ENCODE measurements around the gene RAI14. TPM values are rescaled to one million over a fixed set of nuclear protein-coding genes. Genes with fewer than 3 reads are reported as not detected.
A peak's percentile ranks its signal among the peaks of the same experiment; 100 is the strongest.

The RAI14 gene
- total RNA-seq, 1 donor from 2014 or later, result 149 TPM

GRCh38 chr5:34674187-34674586 lies 18.1 kb downstream of the RAI14 start:
- DNase-seq (ENCODE audit: low read depth in 2 of 2), result peak in 1 of 2 donors; percentile 61

- no peak for DNase-seq (ENCODE audit: low read depth in 2 of 2)
Observed at GRCh38 chr5:34675857-34676256, 19.7 kb downstream of the RAI14 start.

- DNase-seq (ENCODE audit: low read depth in 2 of 2), result peak in 1 of 2 donors; percentile 46
Observed at GRCh38 chr5:34676416-34676815, 20.3 kb downstream of the RAI14 start.

GRCh38 chr5:34677428-34677827 lies 21.3 kb downstream of the RAI14 start:
- no peak for DNase-seq (ENCODE audit: low read depth in 2 of 2)

DNA sequence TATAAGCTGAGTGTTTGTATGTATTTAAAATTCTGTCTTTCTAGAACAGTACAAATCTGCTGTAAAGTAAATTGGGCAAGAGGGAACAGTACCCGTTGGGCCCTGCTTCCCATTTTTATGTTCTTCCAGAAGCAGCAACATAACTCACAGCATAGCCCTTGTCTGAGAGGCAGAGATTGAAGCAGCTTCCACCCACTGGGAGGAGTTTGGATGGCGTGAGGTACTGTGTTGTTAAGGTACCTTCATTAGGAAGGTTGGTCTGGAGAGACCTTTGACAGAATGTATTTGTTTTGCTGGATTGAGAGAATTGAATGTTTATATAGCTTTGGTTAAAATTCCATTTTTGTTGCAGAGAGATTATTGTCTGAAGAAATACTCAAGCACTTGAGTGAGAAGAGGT lies 24.8 kb downstream of the RAI14 start:
- no peak for DNase-seq (ENCODE audit: low read depth in 2 of 2)

GRCh38 chr5:34682926-34683623 lies 26.9 kb downstream of the RAI14 start:
- DNase-seq (ENCODE audit: low read depth in 2 of 2), result peak in 1 of 2 donors; percentile 92

GRCh38 chr5:34684281-34684979 lies 28.3 kb downstream of the RAI14 start:
- DNase-seq (ENCODE audit: low read depth in 2 of 2), result peak; percentile 73 to 89

GRCh38 chr5:34684980-34685352 lies 28.8 kb downstream of the RAI14 start:
- no peak for DNase-seq (ENCODE audit: low read depth in 2 of 2)

- DNase-seq (ENCODE audit: low read depth in 2 of 2), result peak in 1 of 2 donors; percentile 37
Observed at GRCh38 chr5:34685485-34686165, 29.5 kb downstream of the RAI14 start.

DNA sequence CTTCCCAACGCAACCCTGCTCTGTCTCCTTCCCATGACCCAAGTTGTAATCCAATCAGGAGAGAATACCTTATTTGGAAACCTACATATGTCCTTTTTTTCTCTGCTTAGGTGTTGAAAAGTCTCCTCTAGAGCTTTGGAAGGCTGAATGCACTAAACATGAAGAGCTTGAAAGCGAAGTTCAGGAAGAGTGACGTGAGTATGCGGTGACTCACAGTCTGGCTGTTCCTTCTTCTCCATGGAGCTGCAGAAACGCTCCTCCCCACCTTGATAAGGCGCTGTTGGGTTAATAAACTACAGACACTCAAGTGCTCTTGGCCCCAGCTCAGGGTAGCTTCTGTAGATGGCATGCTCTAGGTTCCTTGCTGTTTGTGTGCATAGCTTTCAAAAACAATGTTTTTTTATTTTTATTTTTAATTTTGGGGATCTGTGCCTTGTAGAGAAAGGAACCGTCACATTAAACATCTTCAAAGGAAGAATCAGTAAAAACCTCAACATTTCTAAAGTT lies 30.7 kb downstream of the RAI14 start:
- DNase-seq (ENCODE audit: low read depth in 2 of 2), result peak; percentile 47 to 98

GRCh38 chr5:34687269-34688011 lies 31.3 kb downstream of the RAI14 start:
- no peak for DNase-seq (ENCODE audit: low read depth in 2 of 2)

DNA sequence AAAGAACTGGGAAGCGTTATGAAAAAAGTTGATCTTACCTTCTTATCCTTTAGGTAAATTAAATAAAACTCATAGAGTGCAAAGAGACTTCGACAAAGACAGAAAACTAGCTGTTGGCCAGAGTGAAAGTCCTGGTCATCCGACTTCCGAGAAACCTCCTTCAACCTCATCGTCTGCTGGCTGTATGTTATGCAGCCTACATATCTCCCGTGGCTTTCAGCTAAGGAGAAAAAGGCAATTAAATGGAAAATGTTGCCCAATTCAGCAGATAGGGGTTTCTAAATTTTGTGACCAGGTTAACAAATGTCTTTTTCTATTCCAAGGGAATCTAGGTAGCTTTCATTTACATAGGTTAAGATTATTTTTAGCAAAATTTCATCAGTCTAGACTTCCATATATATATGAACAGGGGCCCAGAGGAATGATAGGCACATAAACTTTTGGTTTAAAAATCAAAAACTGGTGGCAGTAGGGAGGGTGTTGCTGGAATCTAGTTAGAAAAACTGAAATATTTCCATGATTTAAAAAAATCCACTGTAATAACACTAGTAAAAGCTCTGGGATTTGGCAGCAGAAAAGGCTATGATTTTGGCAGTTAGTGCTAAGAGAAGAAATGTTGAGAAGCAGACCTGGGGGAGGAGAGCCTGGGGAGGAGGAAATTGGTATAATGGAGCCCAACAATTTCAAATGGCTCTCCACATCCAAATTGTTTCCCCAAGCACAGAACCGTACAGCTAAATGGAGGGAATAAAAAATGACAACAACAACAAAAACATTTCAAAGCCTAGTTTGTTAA lies 32.1 kb downstream of the RAI14 start:
- DNase-seq (ENCODE audit: low read depth in 2 of 2), result no peak

DNA sequence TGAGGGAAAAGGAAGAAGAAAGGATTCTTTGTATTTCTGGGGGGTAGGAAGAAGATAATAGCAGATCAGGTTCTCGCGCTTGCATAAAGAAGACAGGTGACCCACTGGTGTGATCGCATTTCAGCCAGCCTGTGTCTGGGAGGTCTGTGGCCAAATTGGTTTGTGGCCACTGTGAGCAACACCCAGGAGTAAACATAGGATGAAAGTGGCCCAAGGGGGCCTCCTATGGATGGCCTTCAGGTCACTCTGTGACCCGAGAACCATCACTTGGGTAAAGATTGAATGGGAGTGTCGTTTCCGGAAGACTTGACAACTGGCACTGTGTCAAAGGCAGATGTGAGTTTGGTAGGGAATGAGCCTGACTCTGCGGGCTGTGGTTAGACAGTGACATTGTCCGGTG lies 34.2 kb downstream of the RAI14 start:
- no peak for DNase-seq (ENCODE audit: low read depth in 2 of 2)

GRCh38 chr5:34690898-34691297 lies 34.8 kb downstream of the RAI14 start:
- DNase-seq (ENCODE audit: low read depth in 2 of 2), result no peak

DNA sequence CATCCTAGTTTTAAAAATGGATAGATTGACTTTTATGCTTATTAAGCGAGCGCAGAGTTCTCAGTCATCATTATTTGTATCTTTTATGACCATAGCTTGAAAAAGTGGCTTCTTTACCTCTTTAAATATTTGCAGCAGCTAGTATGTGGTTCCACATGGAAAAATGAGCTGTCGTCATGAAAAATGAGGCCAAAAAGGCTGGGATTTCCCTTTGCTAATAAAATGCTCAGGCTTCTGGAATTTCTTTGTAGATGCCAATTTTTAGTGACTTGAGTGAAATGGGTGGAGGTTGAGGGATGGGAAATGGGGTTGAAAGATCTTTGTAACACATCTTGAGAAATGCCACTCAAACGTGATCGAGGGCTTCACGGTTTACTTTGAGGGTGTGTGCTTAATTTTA lies 35.2 kb downstream of the RAI14 start:
- DNase-seq (ENCODE audit: low read depth in 2 of 2), result no peak

GRCh38 chr5:34692786-34693185 lies 36.7 kb downstream of the RAI14 start:
- DNase-seq (ENCODE audit: low read depth in 2 of 2), result no peak

GRCh38 chr5:34694012-34694411 lies 37.9 kb downstream of the RAI14 start:
- DNase-seq (ENCODE audit: low read depth in 2 of 2), result no peak

DNA sequence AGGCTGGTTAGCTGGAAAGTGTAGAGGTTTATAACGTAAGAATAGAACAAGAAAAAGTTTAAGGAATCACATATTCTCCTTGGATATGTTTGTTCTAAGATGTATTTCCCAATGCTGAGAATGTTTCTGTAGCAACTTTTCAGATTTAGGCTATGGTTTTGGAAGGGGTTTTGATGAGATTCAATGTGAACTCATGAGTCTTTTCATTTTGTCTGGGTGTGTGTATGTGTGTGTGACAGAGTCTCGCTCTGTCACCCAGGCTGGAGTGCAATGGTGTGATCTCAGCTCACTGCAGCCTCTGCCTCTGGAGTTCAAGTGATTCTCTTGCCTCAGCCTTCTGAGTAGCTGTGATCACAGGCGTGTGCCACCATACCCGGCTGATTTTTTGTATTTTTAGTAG lies 38.6 kb downstream of the RAI14 start:
- DNase-seq (ENCODE audit: low read depth in 2 of 2), result no peak

GRCh38 chr5:34695275-34696027 lies 39.3 kb downstream of the RAI14 start:
- no peak for DNase-seq (ENCODE audit: low read depth in 2 of 2)

Measured in dermis microvascular lymphatic vessel endothelial cell (primary cell).